C4-2B (cell line): Measurements from ENCODE around the gene AP2S1.

Source experiments
- CTCF ChIP-seq: fragments of 450-650 bp; conservative IDR thresholded peaks from 2 replicates; pipeline ENCODE4 v1.5.1; 2017; ENCODE audit warnings: mild to moderate bottlenecking
- ZFX ChIP-seq: fragments of 450-650 bp; IDR thresholded peaks from 2 replicates; pipeline ENCODE4 v1.6.1; 2017

- TF ChIP-seq CTCF, result no peak
- no peak for TF ChIP-seq ZFX
Observed at GRCh38 chr19:46848389-46848788, 2.3 kb downstream of the AP2S1 start.
